ENCODE measurements around the gene TRMT1.

The TRMT1 gene

DNA sequence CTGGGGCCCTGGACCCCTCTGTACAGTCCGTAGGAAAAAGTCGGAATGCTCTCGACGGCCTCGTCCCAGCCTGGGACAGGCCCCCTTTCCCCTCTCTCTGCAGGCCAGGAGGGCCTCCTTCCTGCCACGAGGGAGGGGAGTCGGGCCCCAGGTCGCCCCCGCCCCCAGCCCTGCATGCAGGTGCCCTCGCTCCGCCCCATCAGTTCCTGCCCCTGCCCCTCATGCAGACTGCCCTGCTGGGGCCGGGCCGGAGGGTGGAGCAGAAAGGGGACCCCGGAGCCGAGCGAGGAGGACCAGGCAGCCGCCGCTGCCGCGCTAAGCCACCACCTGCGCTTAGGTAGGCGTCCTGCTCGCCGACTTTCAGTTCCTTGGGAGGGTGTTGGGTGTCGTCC is 21.2 kb downstream of the TRMT1 start:
- Histone ChIP-seq H3K27ac (peak overlapping the region in 14 of 21 experiments; percentile 1 to 90 (median 60)), H3K4me3 (peak overlapping the region in 3 of 7 experiments; percentile 3 to 43 (median 26))

DNA sequence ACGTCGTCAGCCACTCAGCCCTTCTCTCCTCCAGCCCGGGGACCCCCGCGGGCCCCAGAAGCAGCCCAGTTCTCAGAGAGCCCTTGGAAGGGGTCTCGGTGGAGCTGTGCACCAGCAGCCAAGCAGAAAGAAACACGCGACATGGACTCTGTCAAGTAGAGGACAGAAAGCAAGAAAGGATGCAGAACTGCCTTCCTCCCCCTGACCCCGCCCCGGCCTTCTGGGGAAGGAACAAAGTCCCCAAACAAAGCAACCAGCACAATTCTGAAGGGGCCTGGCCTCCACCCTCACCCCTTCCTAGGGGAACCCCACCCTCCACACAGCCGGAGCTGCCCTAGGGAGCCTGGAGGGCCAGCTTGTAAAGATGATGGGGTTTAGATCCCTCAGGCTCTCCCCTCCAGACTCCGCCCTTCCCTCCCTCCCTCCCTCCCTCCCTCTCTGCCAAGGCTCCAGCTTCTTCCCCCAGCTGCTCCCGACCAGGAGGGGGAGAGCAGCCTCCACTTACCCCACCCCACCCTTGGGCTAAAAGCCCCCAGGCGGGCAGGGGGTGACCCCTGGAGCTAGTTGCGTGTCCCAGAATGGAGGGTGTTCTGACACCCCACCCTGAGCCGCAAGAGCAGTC is 21.7 kb downstream of the TRMT1 start:
- Histone ChIP-seq H3K27ac (peak overlapping the region in 13 of 21 experiments; percentile 1 to 90 (median 61)), H3K4me3 (peak overlapping the region in 3 of 7 experiments; percentile 3 to 43 (median 26))

GRCh38 chr19:13094106-13094504 is 22.4 kb downstream of the TRMT1 start:
- H3K27ac ChIP-seq = peak overlapping the region in 9 of 21 experiments; percentile 23 to 90 (median 57)

GRCh38 chr19:13093407-13094105 is 23.0 kb downstream of the TRMT1 start:
- peak overlapping the region in 12 of 21 experiments; percentile 35 to 90 (median 62) for H3K27ac ChIP-seq
- no peak overlapping the region for H3K4me3 ChIP-seq

More at GRCh38 chr19:13094106-13094504, 22.4 kb downstream of the TRMT1 start:
- H3K4me3 ChIP-seq = no peak overlapping the region

GRCh38 chr19:13092606-13093235 is 23.8 kb downstream of the TRMT1 start:
- Histone ChIP-seq H3K4me3 (no peak overlapping the region), H3K27ac (peak overlapping the region in 13 of 21 experiments; percentile 19 to 84 (median 65))

GRCh38 chr19:13092158-13092543 is 24.4 kb downstream of the TRMT1 start:
- Histone ChIP-seq H3K27ac (peak overlapping the region in 15 of 21 experiments; percentile 19 to 84 (median 63)), H3K4me3 (no peak overlapping the region)

DNA sequence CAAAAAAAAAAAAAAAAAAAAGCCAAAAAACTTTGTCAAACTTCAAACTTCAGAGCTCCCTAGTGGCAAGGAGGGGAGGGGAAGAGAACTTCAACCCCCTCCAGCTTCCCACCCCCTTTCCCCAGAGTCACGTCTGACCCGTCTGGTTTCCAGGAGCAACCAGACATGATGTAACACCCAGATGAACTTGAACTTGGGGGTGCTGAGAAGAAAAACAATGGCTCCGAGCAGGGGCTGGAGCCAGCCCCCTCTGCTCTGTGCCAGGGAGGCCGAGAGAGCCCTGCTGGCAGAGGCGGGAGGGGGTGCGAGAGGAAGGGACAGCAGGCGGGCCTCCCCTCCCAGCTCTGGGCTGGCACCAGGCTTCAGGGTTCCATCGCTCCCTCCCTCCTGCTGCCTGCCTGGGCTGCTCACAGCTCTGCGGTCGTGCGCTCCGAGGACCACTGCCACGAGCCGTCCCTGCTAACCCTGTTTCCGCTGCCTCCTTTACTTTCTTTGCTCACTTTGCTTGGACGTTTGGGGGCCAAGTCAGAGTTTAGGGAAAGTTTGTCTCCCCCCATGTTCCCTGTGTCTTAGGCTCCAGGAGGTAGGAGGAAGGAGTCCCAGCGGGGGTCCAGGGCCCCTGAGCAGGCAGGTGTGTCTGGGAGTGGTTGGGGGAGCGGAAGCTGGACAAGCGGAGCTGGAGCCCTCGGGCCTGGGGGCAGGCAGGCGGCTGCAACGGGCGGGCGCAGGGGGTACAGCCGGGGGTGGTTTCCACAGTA is 25.0 kb downstream of the TRMT1 start:
- no peak overlapping the region for H3K4me3 ChIP-seq
- peak overlapping the region in 16 of 21 experiments; percentile 19 to 91 (median 50) for H3K27ac ChIP-seq

GRCh38 chr19:13090511-13091231 is 25.9 kb downstream of the TRMT1 start:
- no peak overlapping the region for H3K4me3 ChIP-seq
- H3K27ac ChIP-seq = peak overlapping the region in 13 of 21 experiments; percentile 50 to 91 (median 71)

- H3K27ac ChIP-seq = peak overlapping the region in 13 of 21 experiments; percentile 11 to 91 (median 65)
- H3K4me3 ChIP-seq = no peak overlapping the region
Measured at GRCh38 chr19:13089857-13090507, 26.6 kb downstream of the TRMT1 start.

GRCh38 chr19:13089139-13089856 is 27.2 kb downstream of the TRMT1 start:
- peak overlapping the region in 11 of 21 experiments; percentile 11 to 91 (median 71) for H3K27ac ChIP-seq
- no peak overlapping the region for H3K4me3 ChIP-seq

DNA sequence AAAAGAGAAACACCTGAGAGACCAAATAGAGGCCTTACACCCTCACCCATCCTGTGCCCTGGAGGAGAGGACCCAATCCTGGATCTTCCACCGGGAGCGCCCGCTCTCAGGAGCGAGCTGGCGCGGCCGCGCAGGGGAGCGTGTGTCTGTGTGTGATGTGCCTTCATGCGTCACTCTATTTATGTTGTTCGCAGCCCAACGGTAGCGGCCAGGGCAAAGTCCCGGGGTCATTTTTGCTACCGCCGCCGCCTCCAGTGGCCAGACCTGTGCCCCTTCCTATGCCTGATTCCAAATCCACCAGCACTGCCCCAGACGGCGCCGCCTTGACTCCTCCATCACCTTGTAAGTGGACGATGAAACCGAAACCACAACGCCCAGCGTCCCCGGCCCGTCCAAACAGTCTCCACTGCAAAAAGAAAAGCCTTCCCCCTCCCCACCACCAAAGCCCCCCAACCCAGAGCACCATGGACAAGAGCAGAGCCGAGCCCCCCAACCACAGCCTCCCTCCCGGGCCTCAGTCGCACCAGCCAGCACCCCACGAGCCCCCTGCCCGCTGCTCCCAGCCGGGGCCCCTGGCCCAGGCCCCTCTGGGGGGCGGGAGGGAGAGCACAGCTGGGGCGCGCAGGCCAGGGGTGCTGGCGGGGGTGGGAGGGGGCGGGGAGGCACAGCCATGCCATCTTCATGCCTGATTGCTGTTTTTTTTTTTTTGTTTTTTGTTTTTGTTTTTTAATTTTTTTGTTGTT is 28.6 kb downstream of the TRMT1 start:
- Histone ChIP-seq H3K27ac (peak overlapping the region in 3 of 21 experiments; percentile 23 to 80 (median 33)), H3K4me3 (no peak overlapping the region)

GRCh38 chr19:13087295-13087694 is 29.2 kb downstream of the TRMT1 start:
- H3K27ac ChIP-seq = peak overlapping the region in 1 of 21 experiments; percentile 6
- no peak overlapping the region for H3K4me3 ChIP-seq

DNA sequence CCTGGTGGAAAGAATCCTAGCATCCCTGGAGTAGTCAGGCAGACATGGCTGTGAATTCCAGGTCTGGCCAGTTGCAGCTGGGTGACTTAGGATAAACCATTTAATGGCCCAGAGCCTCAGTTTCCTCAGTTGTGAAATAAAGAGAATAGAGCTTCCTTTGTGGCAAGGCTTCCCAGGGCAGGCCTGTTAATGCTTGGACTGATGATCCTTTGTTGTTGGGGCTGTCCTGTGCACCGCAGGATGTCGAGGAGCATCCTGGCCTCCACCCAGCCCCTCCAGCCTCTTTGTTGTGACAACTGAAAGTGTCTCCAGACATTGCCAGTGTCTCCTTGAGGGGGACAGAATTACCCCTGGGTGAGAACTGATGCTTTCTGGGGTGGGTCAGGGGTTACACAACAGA is 30.2 kb downstream of the TRMT1 start:
- no peak overlapping the region for H3K4me3 ChIP-seq
- peak overlapping the region in 2 of 21 experiments; percentile 6 to 7 for H3K27ac ChIP-seq

DNA sequence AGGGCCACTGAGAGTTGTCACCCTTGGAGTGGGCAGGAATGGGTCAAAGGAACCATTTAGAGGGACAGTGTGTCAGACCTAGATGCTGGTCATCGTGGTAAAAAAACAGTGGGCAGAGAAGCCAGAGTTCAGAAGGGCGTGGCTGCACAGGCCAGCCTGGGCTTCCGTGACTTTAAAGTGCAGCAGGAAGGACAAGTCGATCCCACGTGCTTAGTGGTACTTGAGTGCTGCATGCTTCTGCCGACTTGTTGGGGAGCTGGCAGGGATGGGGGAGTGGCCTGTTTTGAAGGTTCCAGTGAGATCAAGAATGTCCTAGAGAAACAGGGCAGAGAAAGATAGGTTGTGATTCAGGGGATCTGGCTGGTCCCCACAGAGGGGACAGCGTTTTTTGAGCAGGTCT is 30.9 kb downstream of the TRMT1 start:
- H3K27ac ChIP-seq = peak overlapping the region in 2 of 21 experiments; percentile 1 to 47
- no peak overlapping the region for H3K4me3 ChIP-seq

- H3K27ac ChIP-seq = peak overlapping the region in 3 of 21 experiments; percentile 36 to 63 (median 39)
- H3K4me3 ChIP-seq = no peak overlapping the region
Measured at GRCh38 chr19:13083627-13084026, 32.9 kb downstream of the TRMT1 start.

DNA sequence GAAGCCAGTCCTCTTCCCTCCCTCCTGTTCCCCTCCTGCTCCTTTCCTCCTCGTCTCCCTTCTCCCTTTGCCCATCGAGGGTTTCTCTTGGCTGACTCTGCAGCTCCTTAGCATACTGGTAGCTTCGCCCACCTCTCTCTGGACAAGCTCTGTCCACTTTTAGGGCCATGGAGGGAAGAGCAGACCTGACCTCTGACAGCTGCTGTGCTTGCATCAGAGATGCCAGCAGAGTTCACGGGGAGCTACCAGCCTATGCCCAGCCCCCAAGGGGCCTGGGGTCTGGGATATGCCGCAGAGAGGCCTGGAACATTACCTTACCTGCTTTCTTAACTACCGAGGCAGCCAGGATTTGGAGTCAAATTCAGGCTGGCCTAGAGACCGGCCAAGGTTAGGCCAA is 33.5 kb downstream of the TRMT1 start:
- Histone ChIP-seq H3K4me3 (no peak overlapping the region), H3K27ac (peak overlapping the region in 3 of 21 experiments; percentile 37 to 63 (median 39))
